ENCODE measurements around the gene PSMD12. TPM values are rescaled to one million over a fixed set of nuclear protein-coding genes. Genes with fewer than 3 reads are reported as not detected.
A peak's percentile ranks its signal among the peaks of the same experiment; 100 is the strongest.

Gene PSMD12
- 165 and 192 TPM in 2 replicates for total RNA-seq (2021)
- percentile 98 among the genes with signal in this experiment for Bru-seq, nascent RNA
- percentile 98 among the genes with signal in this experiment for BruChase-seq, experiment 1, labeled RNA remaining after a 2-hour chase
- percentile 99 among the genes with signal in this experiment for BruChase-seq, experiment 2, labeled RNA remaining after a 6-hour chase
- long read RNA-seq, full-length matches to known transcripts: 342 of 378 reads
- long read RNA-seq, partial matches to known transcripts: 3 of 378 reads
- long read RNA-seq, other reads (novel, unspliced or antisense): 33 of 378 reads

GRCh38 chr17:67366193-67367157 is at the start of gene PSMD12:
TSS of gene PSMD12 (minus strand) at chr17:67366577. CDS start at chr17:67366519, 58 bp downstream.
- BruUV-seq (replicated peaks): TSS peak; percentile 99
- TF ChIP-seq CTCF (conservative IDR thresholded peaks at IDR 0.05; ENCODE audit: low read depth, low read length) (no peak), EZH2 (IDR thresholded peaks at IDR 0.05; ENCODE audit: borderline replicate concordance, low read depth, low read length, poor library complexity, severe bottlenecking) (no peak)
- POLR2A ChIA-PET (ENCODE audit: low non-redundant PET): no interaction called here
- intact Hi-C loops (cut with micrococcal nuclease; ENCODE audit: unreplicated experiment): no loop called here
- H3K4me1 ChIP-seq (ENCODE audit: insufficient read depth, low read length, poor library complexity, severe bottlenecking): peaks cover 23% of the 10 kb centered on the region
- peak within 1 kb of the TSS; percentile 97 for H3K27ac ChIP-seq (ENCODE audit: low read depth, low read length, poor library complexity, severe bottlenecking)
- H3K27me3 ChIP-seq (replicated peaks; ENCODE audit: insufficient read depth, low read depth, low read length, poor library complexity): no peaks in the 10 kb centered on the region
- H3K4me3 ChIP-seq (ENCODE audit: low read depth, low read length, poor library complexity, severe bottlenecking): peak within 1 kb of the TSS; percentile 93
- CTCF ChIA-PET: no interaction called here
- peaks cover 3% of the 10 kb centered on the region for H3K36me3 ChIP-seq (ENCODE audit: insufficient read depth, low read length, poor library complexity, severe bottlenecking)
- no peaks in the 10 kb centered on the region for H3K9me3 ChIP-seq (ENCODE audit: low read depth, low read length, poor library complexity, severe bottlenecking)
- DNase-seq (ENCODE audit: low spot score): peak; percentile 95

- H3K27me3 ChIP-seq (replicated peaks; ENCODE audit: insufficient read depth, low read depth, low read length, poor library complexity): no peaks in the 10 kb centered on the region
Measured at GRCh38 chr17:67415291-67415690, 48.9 kb upstream of the PSMD12 start.

More at GRCh38 chr17:67415291-67415690, 48.9 kb upstream of the PSMD12 start:
- ChIA-PET CTCF (no interaction called here), POLR2A (ENCODE audit: low non-redundant PET) (no interaction called here)
- no peak overlapping the region for H3K4me3 ChIP-seq (ENCODE audit: low read depth, low read length, poor library complexity, severe bottlenecking)
- TF ChIP-seq CTCF (conservative IDR thresholded peaks at IDR 0.05; ENCODE audit: low read depth, low read length) (no peak), EZH2 (IDR thresholded peaks at IDR 0.05; ENCODE audit: borderline replicate concordance, low read depth, low read length, poor library complexity, severe bottlenecking) (no peak)
- H3K36me3 ChIP-seq (ENCODE audit: insufficient read depth, low read length, poor library complexity, severe bottlenecking): no peaks in the 10 kb centered on the region
- intact Hi-C loops (cut with micrococcal nuclease; ENCODE audit: unreplicated experiment): no loop called here
- H3K27ac ChIP-seq (ENCODE audit: low read depth, low read length, poor library complexity, severe bottlenecking): no peak overlapping the region
- DNase-seq (ENCODE audit: low spot score): no peak
- H3K9me3 ChIP-seq (ENCODE audit: low read depth, low read length, poor library complexity, severe bottlenecking): no peaks in the 10 kb centered on the region
- H3K4me1 ChIP-seq (ENCODE audit: insufficient read depth, low read length, poor library complexity, severe bottlenecking): peaks cover 5% of the 10 kb centered on the region
- no TSS peak for BruUV-seq (replicated peaks)

All from A673 (cell line).